Endodermal cell (in vitro differentiated cells): ENCODE measurements around the gene URB1. TPM values are rescaled to one million over a fixed set of nuclear protein-coding genes. Genes with fewer than 3 reads are reported as not detected.

Source experiments
- DNase-seq: peaks from one replicate; pipeline ENCODE4 v3.0.0-alpha.2; 2017
- H3K27ac ChIP-seq: 2 replicates; pipeline ENCODE4 v1.5.1; 2013; ENCODE audit warnings: mild to moderate bottlenecking, low read depth, low read length, moderate library complexity
- H3K27me3 ChIP-seq: 2 replicates; pipeline ENCODE4 v1.6.1; 2013; ENCODE audit warnings: mild to moderate bottlenecking, low read length, moderate library complexity; ENCODE audit not compliant: insufficient read depth, control insufficient read depth, poor library complexity, severe bottlenecking
- H3K36me3 ChIP-seq: 2 replicates; pipeline ENCODE4 v1.7.0; 2013; ENCODE audit warnings: mild to moderate bottlenecking, low read length, moderate library complexity; ENCODE audit not compliant: control insufficient read depth, insufficient read depth
- H3K4me1 ChIP-seq: one replicate; pipeline ENCODE4 v1.7.0; 2013; ENCODE audit warnings: low read length; ENCODE audit not compliant: control insufficient read depth, insufficient read depth
- H3K4me3 ChIP-seq: 2 replicates; pipeline ENCODE4 v1.5.1; 2013; ENCODE audit warnings: mild to moderate bottlenecking, low read length, moderate library complexity
- H3K9ac ChIP-seq: 2 replicates; pipeline ENCODE4 v1.6.1; 2013; ENCODE audit warnings: mild to moderate bottlenecking, low read length, moderate library complexity; ENCODE audit not compliant: poor library complexity, severe bottlenecking; ENCODE audit errors: extremely low read depth
- H3K9me3 ChIP-seq: 2 replicates; pipeline ENCODE4 v1.6.1; 2013; ENCODE audit warnings: mild to moderate bottlenecking, low read length, moderate library complexity; ENCODE audit not compliant: control insufficient read depth
- H3K27ac Mint-ChIP-seq: 2 replicates; pipeline ENCODE4 v1.8.0; 2020; ENCODE audit warnings: mixed read lengths
- H3K27me3 Mint-ChIP-seq: 2 replicates; pipeline ENCODE4 v1.8.0; 2021; ENCODE audit warnings: mild to moderate bottlenecking, mixed read lengths; ENCODE audit not compliant: insufficient read depth
- H3K36me3 Mint-ChIP-seq: 2 replicates; pipeline ENCODE4 v1.8.0; 2020; ENCODE audit warnings: low read depth, mixed read lengths
- H3K4me1 Mint-ChIP-seq: 2 replicates; pipeline ENCODE4 v1.8.0; 2020; ENCODE audit warnings: mixed read lengths
- H3K4me3 Mint-ChIP-seq: 2 replicates; pipeline ENCODE4 v1.8.0; 2020; ENCODE audit warnings: mild to moderate bottlenecking, moderate library complexity, mixed read lengths
- H3K9me3 Mint-ChIP-seq: 2 replicates; pipeline ENCODE4 v1.8.0; 2020; ENCODE audit warnings: mild to moderate bottlenecking, mixed read lengths
- CTCF ChIP-seq: fragments of 200-600 bp; sonication (generic); conservative IDR thresholded peaks from 2 replicates; pipeline ENCODE4 v1.5.0; 2021; ENCODE audit warnings: antibody characterized with exemption, mild to moderate bottlenecking
- WGBS, 2 experiments: methylation state at CpG; one replicate each; pipeline versions ENCODE4 v1.1.5 to v1.1.7; 2013; ENCODE audit warnings: missing lambda C conversion rate in 2 of 2, mixed read lengths in 1 of 2; ENCODE audit not compliant: insufficient coverage in 1 of 2, insufficient read length in 1 of 2; 5-methylcytosine and 5-hydroxymethylcytosine counted together
- total RNA-seq, 2 donors: library from RNA; stranded (reverse); fragmentation: NEBNext Ultra II Directional in 1 of 2; extraction: Animal tissue kit (Norgen Biotek cat#: 25700) in 1 of 2; gene quantifications; 2 replicates in 1 of 2; 3 replicates in 1 of 2; pipeline ENCODE4 v1.2.1, GENCODE V29; 2021

Gene URB1
- total RNA-seq, 2 donors from 2014 or later, result 9.4 to 14.0 TPM

- 86 to 94% methylated on average over 6 to 7 of the region's 7 CpGs for WGBS, 2 experiments
- Histone ChIP-seq H3K9me3 (no peaks in the 10 kb centered on the region), H3K36me3 (peaks cover 69% of the 10 kb centered on the region), H3K4me3 (peak overlapping the region; percentile 21), H3K9ac (no peak overlapping the region), H3K4me1 (peaks cover 11% of the 10 kb centered on the region), H3K27ac (no peak overlapping the region), H3K27me3 (no peaks in the 10 kb centered on the region)
- Mint-ChIP-seq H3K4me3 (peak overlapping the region; percentile 16), H3K36me3 (peaks cover 72% of the 10 kb centered on the region), H3K4me1 (peaks cover 13% of the 10 kb centered on the region), H3K27ac (peak overlapping the region; percentile 22), H3K27me3 (no peaks in the 10 kb centered on the region), H3K9me3 (no peaks in the 10 kb centered on the region)
- peak; percentile 38 for DNase-seq
- no peak for TF ChIP-seq CTCF
These were observed 73.8 kb downstream of the URB1 start for GRCh38 chr21:32319012-32319411.

- no peak overlapping the region for H3K4me3 Mint-ChIP-seq
- Histone ChIP-seq H3K9ac (no peak overlapping the region), H3K4me1 (peaks cover 11% of the 10 kb centered on the region), H3K9me3 (no peaks in the 10 kb centered on the region), H3K27ac (no peak overlapping the region), H3K36me3 (peaks cover 69% of the 10 kb centered on the region), H3K27me3 (no peaks in the 10 kb centered on the region), H3K4me3 (no peak overlapping the region)
- no peaks in the 10 kb centered on the region for H3K9me3 Mint-ChIP-seq
- H3K27me3 Mint-ChIP-seq, result no peaks in the 10 kb centered on the region
- TF ChIP-seq CTCF, result no peak
- H3K36me3 Mint-ChIP-seq, result peaks cover 59% of the 10 kb centered on the region
- DNase-seq, result no peak
- H3K4me1 Mint-ChIP-seq, result peaks cover 13% of the 10 kb centered on the region
- 92 to 100% methylated on average over 6 to 9 of the region's 9 CpGs for WGBS, 2 experiments
- H3K27ac Mint-ChIP-seq, result no peak overlapping the region
These were observed 75.1 kb downstream of the URB1 start for GRCh38 chr21:32317726-32318125.

- Histone ChIP-seq H3K27ac (no peak overlapping the region), H3K36me3 (peaks cover 60% of the 10 kb centered on the region), H3K27me3 (no peaks in the 10 kb centered on the region), H3K9me3 (no peaks in the 10 kb centered on the region), H3K4me3 (no peak overlapping the region), H3K4me1 (peaks cover 11% of the 10 kb centered on the region), H3K9ac (no peak overlapping the region)
- Mint-ChIP-seq H3K36me3 (peaks cover 58% of the 10 kb centered on the region), H3K27me3 (no peaks in the 10 kb centered on the region), H3K4me1 (peaks cover 13% of the 10 kb centered on the region), H3K9me3 (no peaks in the 10 kb centered on the region), H3K4me3 (no peak overlapping the region), H3K27ac (no peak overlapping the region)
- TF ChIP-seq CTCF, result no peak
- DNase-seq, result no peak
- 89 to 91% methylated on average over 8 to 22 of the region's 22 CpGs for WGBS, 2 experiments
These were observed 76.2 kb downstream of the URB1 start for GRCh38 chr21:32316361-32317215.
